ENCODE results near the gene WNT11. TPM values are rescaled to one million over a fixed set of nuclear protein-coding genes. Genes with fewer than 3 reads are reported as not detected.

WNT11 gene
- total and polyA plus RNA-seq, 2 of the 13 experiments (the other 11 are each of a cell fraction or from before 2014, with no cell fraction given): 0.34 to 0.66 TPM

- Histone ChIP-seq H3K4me1 (ENCODE audit: insufficient read depth, low read length) (peaks cover 57% of the 10 kb centered on the region), H4K20me1 (ENCODE audit: insufficient read depth, low read length) (no peaks in the 10 kb centered on the region), H3K4me2 (ENCODE audit: low read depth, low read length) (peak overlapping the region; percentile 81), H3K9me3 (ENCODE audit: low read length) (no peaks in the 10 kb centered on the region), H2AFZ (ENCODE audit: low read length) (no peak overlapping the region), H3K27me3 (ENCODE audit: control insufficient read depth in 1 of 2, insufficient read depth in 2 of 2, low read length in 2 of 2) (peaks cover 0 to 3% of the 10 kb centered on the region in 2 experiments; a peak in 2 of 5 replicates), H3K9ac (ENCODE audit: insufficient read depth, low read depth, low read length) (0 out of 2 replicates have a peak overlapping the region, but pooled peaks have one; percentile 1), H3K4me3 (replicated peaks in 1 of 3; ENCODE audit: insufficient read depth in 1 of 3, low read depth in 2 of 3, low read length in 3 of 3) (peak overlapping the region in 1 of 3 experiments; percentile 63; a peak in 2 of 6 replicates), H3K27ac (ENCODE audit: extremely low read length, insufficient read depth, low read length) (no peak overlapping the region), H3K36me3 (replicated peaks in 1 of 2; ENCODE audit: control insufficient read depth in 1 of 2, insufficient read depth in 2 of 2, low read length in 2 of 2) (no peaks in the 10 kb centered on the region), H3K79me2 (ENCODE audit: insufficient read depth, low read length) (no peaks in the 10 kb centered on the region)
- intact Hi-C loops (cut with micrococcal nuclease; ENCODE audit: unreplicated experiment): loop anchor here (1.0 to 10.0 kb wide), 3 partner anchors 29 to 343 kb away; partner anchors contain the start of genes GVQW3 and THAP12
- in situ Hi-C loops (cut with HindIII; ENCODE audit: extremely low pct_ligation_motif_present, low pct_unique_long_range_greater_than_20kb): no loop called here
- no TSS peak for BruUV-seq (replicated peaks)
- ChIA-PET CTCF (ENCODE audit: low intra/inter-chr PET ratio, low total read pairs) (interaction anchor here (1.7 kb wide), 1 partner anchor 30 kb away, joined by 8 read pairs; no protein-coding TSS in a partner anchor), POLR2A (no interaction called here)
- ATAC-seq (peak; percentile 5; the same call in 1 of the 3 replicates), DNase-seq (ENCODE audit: low spot score) (peak; percentile 66), FAIRE-seq (no peak)
- TF ChIP-seq ZKSCAN8 (CRISPR knock-in tag; IDR thresholded peaks at IDR 0.05; ENCODE audit: borderline replicate concordance) (no peak), ZMYM3 (CRISPR knock-in tag; IDR thresholded peaks at IDR 0.05) (peak; percentile 85), ZSCAN29 (CRISPR knock-in tag; conservative IDR thresholded peaks at IDR 0.05) (no peak), TRAFD1 (CRISPR knock-in tag; IDR thresholded peaks at IDR 0.05; ENCODE audit: borderline replicate concordance) (no peak), KDM5A (IDR thresholded peaks at IDR 0.05; ENCODE audit: borderline replicate concordance, low read length) (no peak), TEAD3 (CRISPR knock-in tag; optimal IDR thresholded peaks at IDR 0.05; ENCODE audit: borderline replicate concordance) (peak; percentile 17), ELF3 (CRISPR knock-in tag; IDR thresholded peaks at IDR 0.05) (0 out of 2 replicates have a peak, but pooled peaks have one; percentile 33), HMGXB4 (CRISPR knock-in tag; IDR thresholded peaks at IDR 0.05; ENCODE audit: borderline replicate concordance in 1 of 2, low read depth in 1 of 2) (peak in 1 of 2 experiments; percentile 54; a peak in 1 of 4 replicates), KLF15 (CRISPR knock-in tag; IDR thresholded peaks at IDR 0.05; ENCODE audit: borderline replicate concordance) (no peak), RFX5 (IDR thresholded peaks at IDR 0.05; ENCODE audit: low read depth, low read length) (no peak), GABPB1 (CRISPR knock-in tag; IDR thresholded peaks at IDR 0.05) (peak; percentile 40), RFX3 (CRISPR knock-in tag; IDR thresholded peaks at IDR 0.05) (no peak), CBX5 (CRISPR knock-in tag; IDR thresholded peaks at IDR 0.05; ENCODE audit: borderline replicate concordance) (no peak), DMAP1 (CRISPR knock-in tag; IDR thresholded peaks at IDR 0.05) (no peak), HDAC2 (CRISPR knock-in tag; IDR thresholded peaks at IDR 0.05) (peak; percentile 30; the same call in 1 of the 2 replicates), ZFP36 (IDR thresholded peaks at IDR 0.05; ENCODE audit: borderline replicate concordance, low read depth, low read length, partially characterized antibody) (peak; percentile 96), ETV5 (CRISPR knock-in tag; IDR thresholded peaks at IDR 0.05; ENCODE audit: borderline replicate concordance) (peak; percentile 64; the same call in 1 of the 2 replicates), CTCF (CRISPR knock-in tag; IDR thresholded peaks at IDR 0.05) (peak; percentile 68)
Measured at GRCh38 chr11:76237914-76238313, 31.6 kb upstream of the WNT11 start.
